Measurements from ENCODE around the gene TMEM184B.

Gene TMEM184B

DNA sequence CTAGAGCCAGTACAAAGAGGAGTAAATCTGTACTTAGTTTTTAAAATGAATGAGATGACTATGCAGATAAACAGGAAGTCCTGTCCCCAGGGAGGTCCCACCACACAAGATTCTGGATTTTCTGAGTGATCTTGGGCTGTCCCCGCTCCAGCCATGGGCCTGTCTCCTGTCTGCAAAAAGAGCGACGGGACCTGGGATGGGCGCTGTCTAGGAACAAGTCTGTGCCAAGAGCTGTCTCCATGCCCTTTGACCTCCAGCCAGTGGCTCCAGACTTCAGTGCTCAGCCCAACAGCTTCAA lies 38.5 kb upstream of the TMEM184B start:
- no peak for DNase-seq (ENCODE audit: low read depth)
- no peak overlapping the region for H3K4me3 ChIP-seq (ENCODE audit: low read depth, low read length)
- TF ChIP-seq, protein P1, sequence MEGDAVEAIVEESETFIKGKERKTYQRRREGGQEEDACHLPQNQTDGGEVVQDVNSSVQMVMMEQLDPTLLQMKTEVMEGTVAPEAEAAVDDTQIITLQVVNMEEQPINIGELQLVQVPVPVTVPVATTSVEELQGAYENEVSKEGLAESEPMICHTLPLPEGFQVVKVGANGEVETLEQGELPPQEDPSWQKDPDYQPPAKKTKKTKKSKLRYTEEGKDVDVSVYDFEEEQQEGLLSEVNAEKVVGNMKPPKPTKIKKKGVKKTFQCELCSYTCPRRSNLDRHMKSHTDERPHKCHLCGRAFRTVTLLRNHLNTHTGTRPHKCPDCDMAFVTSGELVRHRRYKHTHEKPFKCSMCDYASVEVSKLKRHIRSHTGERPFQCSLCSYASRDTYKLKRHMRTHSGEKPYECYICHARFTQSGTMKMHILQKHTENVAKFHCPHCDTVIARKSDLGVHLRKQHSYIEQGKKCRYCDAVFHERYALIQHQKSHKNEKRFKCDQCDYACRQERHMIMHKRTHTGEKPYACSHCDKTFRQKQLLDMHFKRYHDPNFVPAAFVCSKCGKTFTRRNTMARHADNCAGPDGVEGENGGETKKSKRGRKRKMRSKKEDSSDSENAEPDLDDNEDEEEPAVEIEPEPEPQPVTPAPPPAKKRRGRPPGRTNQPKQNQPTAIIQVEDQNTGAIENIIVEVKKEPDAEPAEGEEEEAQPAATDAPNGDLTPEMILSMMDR (conservative IDR thresholded peaks at IDR 0.05; ENCODE audit: low read depth, low read length), result no peak

DNA sequence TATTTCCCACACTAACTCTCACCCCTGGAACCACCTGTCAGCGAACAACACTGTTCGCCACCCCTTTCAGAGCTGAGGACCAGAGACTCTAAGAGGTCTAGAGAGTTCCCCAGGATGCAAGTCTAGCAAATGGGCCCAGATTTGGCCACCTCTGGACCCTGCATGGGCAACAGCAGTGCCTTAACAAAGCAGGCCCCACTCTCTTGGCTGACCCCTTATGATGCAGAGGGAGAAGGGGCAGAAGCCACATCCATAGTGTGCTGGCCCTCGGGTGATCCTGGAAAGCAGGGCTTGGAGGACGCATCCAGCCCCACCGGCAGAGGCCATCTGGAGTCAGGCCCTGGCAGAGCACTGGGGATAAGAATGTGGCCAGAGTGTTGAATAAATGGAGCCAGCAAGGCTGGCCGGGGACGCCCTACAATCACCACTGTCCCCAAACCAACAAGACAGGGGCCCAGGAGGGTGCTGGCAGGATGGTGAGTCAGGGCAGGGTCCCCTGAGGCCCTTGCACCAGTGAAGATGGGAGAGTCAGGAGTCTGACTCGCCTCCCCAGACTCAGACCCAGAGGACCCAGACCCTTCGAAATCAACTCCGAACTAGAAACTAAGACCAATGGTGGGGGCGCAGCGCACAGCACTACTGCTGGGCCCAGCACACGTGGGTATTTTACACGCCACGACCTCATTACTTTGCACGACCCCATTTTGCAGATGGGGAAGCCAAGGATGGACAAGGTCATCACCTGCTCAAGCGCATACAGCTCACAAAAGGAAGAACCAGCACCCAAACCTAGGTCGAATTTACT lies 37.9 kb upstream of the TMEM184B start:
- DNase-seq (ENCODE audit: low read depth), result no peak
- TF ChIP-seq, protein P1 (conservative IDR thresholded peaks at IDR 0.05; ENCODE audit: low read depth, low read length), result no peak
- no peak overlapping the region for H3K4me3 ChIP-seq (ENCODE audit: low read depth, low read length)

DNA sequence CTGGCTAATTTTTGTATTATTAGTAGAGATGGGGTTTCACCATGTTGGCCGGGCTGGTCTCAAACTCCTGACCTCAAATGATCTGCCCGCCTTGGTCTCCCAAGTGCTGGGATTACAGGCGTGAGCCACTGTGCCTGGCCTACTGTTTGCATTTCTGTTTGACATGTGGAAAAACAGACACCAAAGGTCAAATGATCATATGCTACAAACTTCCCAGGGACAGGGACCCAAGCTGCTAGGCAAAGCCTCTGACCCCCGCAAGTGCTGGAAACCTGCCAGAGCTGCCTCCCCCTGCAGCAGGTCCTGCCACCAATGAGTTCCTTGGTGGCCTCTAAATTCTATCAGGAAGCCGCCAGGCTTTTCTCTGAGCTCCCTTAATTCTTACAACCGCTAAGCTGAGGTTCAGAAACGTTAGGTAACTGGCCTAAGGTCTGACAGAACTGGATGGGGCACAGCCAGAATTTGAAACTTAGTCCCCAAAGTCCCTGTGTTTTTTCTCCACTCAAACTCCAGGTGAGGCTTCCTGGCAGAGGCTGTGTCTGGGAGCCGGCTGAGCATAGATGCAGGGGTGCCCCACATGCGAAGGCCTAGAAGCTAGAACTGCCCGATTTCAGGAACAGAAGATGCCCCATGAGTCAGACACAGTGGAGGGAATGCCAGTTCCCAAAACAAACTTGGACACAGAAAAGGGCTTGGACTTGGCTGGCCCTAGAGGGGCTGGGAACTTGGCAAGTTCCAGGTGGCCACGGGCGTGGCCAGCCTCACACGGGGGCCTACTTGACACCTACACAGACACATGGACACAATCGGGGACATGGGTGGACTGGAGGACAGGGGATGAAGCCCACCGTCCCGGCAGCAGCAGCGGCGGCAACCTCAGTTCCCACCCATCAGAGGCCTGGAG lies 37.1 kb upstream of the TMEM184B start:
- no peak overlapping the region for H3K4me3 ChIP-seq (ENCODE audit: low read depth, low read length)
- TF ChIP-seq, protein P1 (conservative IDR thresholded peaks at IDR 0.05; ENCODE audit: low read depth, low read length), result no peak
- no peak for DNase-seq (ENCODE audit: low read depth)

DNA sequence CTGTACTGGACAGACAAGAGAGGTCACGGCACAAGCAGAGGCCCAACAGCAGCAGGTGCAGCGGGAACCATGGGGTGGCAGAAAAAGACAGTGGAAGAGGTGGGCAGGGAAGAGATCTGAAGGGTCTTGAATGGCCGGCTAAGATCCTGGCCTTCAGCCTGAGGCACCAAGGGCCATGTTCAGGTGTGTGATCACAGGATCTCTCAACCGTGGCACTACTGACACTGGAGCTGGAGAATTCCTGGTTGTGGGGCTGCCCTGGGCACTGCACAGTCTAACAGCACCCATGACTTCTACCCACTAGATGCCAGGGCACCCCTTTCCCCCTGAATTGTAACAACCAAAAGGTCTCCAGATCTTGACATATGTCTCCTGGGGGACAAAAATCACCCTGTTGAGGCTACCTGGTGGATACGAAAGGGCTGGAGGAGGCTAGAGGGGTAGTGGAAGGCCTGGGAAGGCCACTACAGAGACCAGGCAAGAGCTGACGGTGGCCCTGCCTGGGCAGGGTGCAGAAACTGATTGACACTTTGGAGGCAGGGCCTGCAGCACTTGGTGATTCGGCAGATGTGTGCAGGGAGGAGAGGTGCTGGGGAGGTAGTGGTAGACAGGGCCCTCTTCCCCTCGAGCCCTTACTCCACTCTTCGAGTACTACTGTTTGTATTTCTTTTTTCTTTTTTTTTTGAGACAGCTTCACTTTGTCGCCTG lies 36.1 kb upstream of the TMEM184B start:
- H3K4me3 ChIP-seq (ENCODE audit: low read depth, low read length), result no peak overlapping the region
- DNase-seq (ENCODE audit: low read depth), result no peak
- TF ChIP-seq, protein P1 (conservative IDR thresholded peaks at IDR 0.05; ENCODE audit: low read depth, low read length), result no peak

DNA sequence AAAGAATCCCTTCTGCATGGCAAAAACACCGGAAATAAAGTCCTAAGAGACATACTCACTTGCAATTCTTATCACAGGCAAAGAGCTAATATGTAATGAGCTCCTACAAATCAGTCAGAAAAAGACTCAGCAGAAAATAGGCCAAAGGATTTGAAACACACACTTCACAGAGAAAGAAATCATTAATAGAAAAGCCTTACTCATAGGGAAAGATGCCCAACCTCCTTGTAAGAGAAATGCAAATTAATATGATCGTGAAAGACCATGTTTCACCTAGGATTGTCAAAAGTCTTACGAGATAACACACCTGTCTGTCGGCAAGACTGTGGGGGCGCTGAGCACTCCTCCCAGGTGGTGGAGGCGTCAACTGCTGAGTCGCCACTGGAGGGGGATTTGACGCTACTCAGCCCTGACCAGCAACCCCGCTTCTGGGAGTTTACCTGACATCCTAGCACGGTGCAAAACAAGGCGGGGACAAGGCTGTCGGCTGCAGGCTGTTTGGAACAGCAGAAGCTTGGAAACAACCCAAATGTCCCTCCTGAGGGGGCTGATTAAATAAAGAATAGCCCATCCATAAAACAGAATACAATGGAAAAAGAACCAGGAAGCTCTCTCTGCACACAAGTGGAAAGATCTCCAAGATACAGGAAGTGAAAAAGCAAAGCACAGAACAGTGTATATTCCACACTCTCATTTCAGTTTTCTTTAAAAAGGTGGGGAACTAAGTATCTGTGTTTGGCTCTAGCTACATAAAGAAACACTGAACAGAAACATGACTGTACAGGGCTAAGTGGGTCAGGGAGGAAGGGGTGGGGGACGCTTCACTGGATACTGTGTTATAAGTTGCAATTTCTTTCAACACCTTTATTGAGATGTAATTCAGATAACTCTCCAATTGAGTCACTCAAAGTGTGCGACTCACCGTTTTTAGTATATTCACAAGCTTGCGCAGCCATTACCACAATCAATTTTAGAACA lies 33.0 kb upstream of the TMEM184B start:
- TF ChIP-seq, protein P1 (conservative IDR thresholded peaks at IDR 0.05; ENCODE audit: low read depth, low read length), result peak; percentile 16
- no peak overlapping the region for H3K4me3 ChIP-seq (ENCODE audit: low read depth, low read length)
- DNase-seq (ENCODE audit: low read depth), result peak; percentile 69

DNA sequence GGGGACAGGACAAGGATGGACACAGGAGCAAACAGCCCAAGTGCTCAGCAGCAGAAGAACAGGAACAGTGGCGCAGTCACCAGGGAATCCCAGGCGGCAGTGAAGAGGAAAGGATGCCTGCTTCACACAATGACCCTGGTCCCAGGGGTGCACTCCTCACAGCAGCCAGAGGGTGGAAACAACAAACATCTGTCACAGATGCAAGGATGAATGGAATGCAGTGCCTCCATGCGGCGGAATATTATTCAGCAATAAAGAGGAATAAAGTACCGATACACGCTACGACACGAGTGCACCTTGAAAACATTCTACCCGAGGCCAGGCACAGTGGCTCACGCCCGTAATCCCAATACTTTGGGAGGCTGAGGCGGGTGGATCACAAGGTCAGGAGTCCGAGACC lies 31.7 kb upstream of the TMEM184B start:
- peak; percentile 56 for DNase-seq (ENCODE audit: low read depth)
- TF ChIP-seq, protein P1 (conservative IDR thresholded peaks at IDR 0.05; ENCODE audit: low read depth, low read length), result peak; percentile 38
- no peak overlapping the region for H3K4me3 ChIP-seq (ENCODE audit: low read depth, low read length)

Data from choroid plexus epithelial cell (primary cell).